GM19468 (cell line): ENCODE measurements around the gene KCTD16.

ENCODE experiments used
- ATAC-seq: cut with Tn5 transposase; IDR thresholded peaks from one replicate; pipeline ENCODE4 v1.9.1; 2021; ENCODE audit warnings: mild to moderate bottlenecking, moderate library complexity, moderate number of reproducible peaks; ENCODE audit not compliant: unreplicated experiment; ENCODE audit errors: extremely low read depth

The KCTD16 gene

GRCh38 chr5:144156767-144157171, 13.9 kb upstream of the KCTD16 start:
- ATAC-seq: no peak

DNA sequence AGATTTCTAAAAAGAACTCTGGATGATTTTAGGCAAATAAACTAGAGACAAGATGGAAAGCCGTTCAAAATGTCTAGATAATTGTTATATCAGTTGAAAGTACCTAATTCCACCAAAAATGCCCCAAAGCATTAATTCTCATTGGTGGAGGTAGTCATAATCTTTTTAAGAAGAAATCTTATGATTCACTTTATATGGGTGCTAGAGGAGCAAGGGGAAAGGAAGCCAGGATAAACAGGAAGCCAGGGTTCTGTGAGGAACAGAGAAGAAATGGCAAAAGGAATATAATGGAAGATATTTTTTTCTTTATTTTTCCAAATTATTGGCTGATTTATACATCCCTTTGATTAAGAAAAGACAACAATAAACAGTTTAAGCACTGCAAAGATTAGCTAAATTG, 8.0 kb upstream of the KCTD16 start:
- ATAC-seq: no peak

DNA sequence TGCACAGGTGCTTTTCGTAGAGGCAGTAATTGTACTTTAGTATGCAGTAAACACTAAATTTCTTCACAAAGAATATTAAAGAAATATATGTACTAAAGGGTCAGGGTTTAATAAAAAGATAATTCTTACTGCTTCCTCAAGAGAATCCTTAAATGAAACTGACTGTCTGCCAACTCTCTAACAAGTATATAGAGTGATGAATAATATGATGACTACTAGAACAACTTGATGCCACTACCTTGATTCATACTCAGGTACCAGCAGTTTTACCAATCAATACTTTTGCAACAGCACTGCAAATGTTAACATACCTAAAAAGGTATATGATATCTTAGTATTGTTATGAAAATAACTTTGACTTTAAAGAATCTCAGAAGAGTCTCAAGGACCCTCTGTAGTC, 4.0 kb upstream of the KCTD16 start:
- no peak for ATAC-seq

- ATAC-seq: no peak
Observed at GRCh38 chr5:144167998-144168397, 2.7 kb upstream of the KCTD16 start.

GRCh38 chr5:144169904-144170275, 783 bp upstream of the KCTD16 start:
- ATAC-seq: no peak

DNA sequence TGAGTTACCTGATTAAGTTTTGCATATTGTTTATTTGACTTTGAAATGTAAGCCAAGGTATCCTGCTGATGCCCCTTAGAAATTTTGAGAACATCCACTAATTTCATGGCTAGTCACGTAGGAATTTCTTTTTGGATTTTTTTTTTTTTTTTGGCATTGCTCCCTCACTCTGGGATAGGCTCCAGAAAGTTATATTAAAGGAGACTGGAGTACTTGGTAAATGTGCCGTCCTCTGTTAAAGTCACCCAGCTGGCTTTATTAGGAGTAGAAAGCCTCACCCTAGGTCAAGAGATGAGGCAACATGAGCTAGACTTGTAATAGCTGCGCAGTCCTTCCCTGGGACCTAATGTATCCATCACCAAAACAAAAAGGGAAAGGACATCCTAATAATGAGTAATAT, 3.1 kb downstream of the KCTD16 start:
- ATAC-seq: no peak

- ATAC-seq: no peak
Observed at GRCh38 chr5:144177548-144177947, 6.9 kb downstream of the KCTD16 start.

GRCh38 chr5:144179226-144179625, 8.6 kb downstream of the KCTD16 start:
- ATAC-seq: no peak

- no peak for ATAC-seq
Observed at GRCh38 chr5:144183254-144183889, 12.7 kb downstream of the KCTD16 start.

DNA sequence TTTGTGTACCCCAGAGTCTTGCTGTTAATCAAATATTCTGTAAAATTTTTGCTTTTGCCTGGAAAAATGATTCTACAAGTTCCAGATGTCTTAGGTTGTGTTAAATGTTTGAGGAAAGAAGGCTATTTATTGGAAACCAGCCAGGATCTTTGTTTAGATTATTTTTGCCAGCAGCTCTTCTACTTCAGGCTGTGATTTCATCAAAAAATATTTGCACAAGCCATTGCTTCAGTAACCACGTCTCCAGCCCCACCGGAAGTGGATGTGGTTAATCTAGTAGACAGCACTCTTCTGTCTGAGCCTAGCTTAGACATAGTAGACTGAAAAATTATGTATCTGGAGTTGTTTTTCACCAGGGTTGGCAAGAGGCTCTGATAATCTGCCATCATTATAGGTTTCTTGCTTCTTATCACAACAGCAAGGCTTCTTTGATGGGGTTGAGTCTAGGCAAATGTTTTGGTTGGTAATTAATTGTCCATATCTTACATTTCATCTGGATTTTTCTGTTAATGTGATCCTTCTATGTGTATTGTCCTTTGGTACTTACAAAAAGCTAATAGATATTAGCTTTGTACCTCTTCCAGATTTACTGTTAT, 17.1 kb downstream of the KCTD16 start:
- peak; percentile 79 for ATAC-seq

DNA sequence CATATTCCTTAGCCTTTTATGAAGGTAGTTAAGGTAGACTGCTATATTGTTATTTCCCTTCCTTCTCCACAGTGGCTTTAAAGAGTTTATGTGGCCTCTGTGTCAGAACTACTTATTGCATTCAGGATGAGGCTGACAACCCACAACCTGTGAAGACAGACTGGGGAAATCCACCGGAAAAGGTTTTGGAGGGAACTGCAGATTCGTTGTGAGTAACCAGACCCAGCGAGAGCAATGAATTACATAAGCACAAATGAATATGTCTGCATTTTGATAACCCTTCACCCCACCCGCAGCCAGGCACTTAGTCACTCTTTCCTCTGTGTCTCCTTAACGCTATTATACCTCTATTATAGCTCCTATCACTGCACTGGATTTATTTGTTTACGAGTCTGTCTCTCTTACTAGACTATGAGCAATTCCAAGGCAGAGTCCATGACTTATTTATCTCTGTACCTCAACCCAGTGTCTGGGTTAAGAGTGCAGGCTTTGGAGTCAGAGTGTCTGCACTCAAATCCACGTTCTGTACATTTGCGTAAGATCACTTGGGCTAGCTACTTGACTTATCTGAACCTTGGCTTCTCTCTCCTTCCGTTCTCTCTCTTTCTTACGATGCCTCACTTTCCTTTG, 19.2 kb downstream of the KCTD16 start:
- ATAC-seq: no peak

DNA sequence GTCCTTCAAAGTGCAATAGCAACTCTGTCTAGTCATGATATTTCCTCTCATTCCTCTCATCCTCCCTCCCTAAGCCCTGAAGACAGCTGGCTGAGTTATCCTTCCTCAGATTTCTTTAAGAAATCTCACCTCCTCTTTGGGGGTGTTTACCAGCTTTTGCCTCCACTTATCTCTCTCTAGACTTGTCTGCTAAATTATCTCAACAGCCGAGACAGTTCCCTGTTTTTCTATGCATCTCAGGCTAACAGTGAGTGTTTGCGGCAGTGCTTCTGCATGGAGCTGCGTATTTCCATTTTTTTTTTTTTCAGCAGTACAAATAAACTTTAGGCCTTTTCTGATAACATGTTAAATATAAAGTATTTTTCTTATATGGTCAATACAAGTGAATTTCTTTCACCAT, 20.9 kb downstream of the KCTD16 start:
- no peak for ATAC-seq

- peak; percentile 94 for ATAC-seq
Observed at GRCh38 chr5:144191998-144192397, 21.3 kb downstream of the KCTD16 start.

- no peak for ATAC-seq
Observed at GRCh38 chr5:144192661-144193060, 22.0 kb downstream of the KCTD16 start.

- ATAC-seq: no peak
Observed at GRCh38 chr5:144194144-144194543, 23.5 kb downstream of the KCTD16 start.

DNA sequence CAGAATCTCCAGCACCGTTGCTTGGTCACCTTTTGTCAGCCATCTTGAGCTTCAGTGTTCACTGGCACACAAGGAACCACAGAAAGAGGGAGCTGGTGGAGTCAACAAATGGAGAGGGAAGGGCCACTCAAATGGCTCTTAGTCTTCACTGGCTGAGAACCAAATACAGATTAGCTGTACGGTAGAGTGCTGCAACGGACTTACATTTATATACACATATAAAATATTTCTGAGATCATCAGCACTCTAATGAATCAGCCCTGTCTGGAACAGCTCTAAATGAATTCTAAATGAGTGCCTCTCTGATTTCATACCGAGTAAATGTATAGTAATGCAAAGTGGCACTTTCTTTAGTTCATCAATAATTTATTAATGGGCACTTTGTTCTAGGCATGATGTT, 24.8 kb downstream of the KCTD16 start:
- ATAC-seq: no peak

GRCh38 chr5:144196612-144197011, 25.9 kb downstream of the KCTD16 start:
- no peak for ATAC-seq

GRCh38 chr5:144198386-144198785, 27.7 kb downstream of the KCTD16 start:
- no peak for ATAC-seq

GRCh38 chr5:144201588-144201987, 30.9 kb downstream of the KCTD16 start:
- no peak for ATAC-seq

DNA sequence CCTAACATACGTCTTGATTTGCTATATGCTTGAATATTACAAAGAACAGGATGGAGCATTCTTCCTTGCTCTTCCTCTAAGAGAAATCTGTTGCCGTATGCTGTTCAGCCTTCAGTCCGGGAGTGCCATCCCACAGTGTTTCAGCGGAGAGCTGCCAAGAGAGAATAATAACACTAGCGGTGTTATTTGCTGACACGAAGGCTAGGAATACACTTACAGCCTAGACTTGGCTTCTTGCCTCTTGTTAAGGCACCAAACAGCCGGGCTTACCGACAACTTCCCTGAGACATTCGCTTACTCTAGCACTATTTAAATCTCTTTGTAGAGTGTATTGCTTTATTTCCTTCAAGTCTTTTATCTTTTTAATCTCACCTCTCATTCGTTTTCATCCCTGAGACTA, 31.4 kb downstream of the KCTD16 start:
- no peak for ATAC-seq

- no peak for ATAC-seq
Observed at GRCh38 chr5:144202726-144203125, 32.1 kb downstream of the KCTD16 start.
